ENCODE results near the gene BCAS3.
"Not testable (repeated sequence)": the region's sequence is repeated elsewhere in the genome, so short reads cannot be mapped to it uniquely, and the experiment has no call there.

BCAS3 gene

DNA sequence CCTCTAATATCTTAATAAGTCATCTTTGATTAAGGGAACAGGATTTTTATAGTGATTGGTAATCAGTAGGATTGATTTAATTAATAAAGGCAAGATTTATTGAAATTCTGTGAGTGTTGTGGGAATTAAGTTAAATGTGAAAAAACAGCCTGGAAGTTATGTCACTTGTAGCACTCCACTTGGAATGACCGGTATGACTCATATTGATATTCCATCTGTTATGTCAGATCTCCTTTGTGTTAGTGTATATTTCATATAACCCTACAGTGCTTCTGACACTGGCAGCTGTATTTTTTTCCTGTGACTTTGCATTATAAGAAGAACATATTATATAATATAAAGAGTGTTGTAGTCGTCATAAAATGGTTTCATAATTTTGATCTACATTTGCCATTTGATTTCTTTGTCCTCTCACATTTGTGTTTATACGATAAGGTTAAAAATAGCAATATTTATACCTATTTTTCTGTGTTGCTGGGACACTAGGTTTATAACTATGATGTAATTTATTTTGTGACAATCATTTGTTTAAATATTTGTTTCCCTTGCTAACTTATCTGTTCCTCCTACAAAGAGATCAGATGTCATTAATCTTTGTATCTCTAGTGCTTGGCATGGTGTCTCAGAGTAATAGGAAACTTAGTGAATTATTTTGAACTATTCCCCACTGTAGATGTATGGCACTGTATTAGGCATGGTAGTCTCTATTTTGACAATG is 249.0 kb downstream of the BCAS3 start:
- in situ Hi-C loops (cut with HindIII; ENCODE audit: low sequenced_read_pairs) = no loop called here
- no peak for TF ChIP-seq CTCF (IDR thresholded peaks at IDR 0.05; ENCODE audit: low read depth, low read length, missing control alignments)
- no peak for DNase-seq (ENCODE audit: low read depth)

DNA sequence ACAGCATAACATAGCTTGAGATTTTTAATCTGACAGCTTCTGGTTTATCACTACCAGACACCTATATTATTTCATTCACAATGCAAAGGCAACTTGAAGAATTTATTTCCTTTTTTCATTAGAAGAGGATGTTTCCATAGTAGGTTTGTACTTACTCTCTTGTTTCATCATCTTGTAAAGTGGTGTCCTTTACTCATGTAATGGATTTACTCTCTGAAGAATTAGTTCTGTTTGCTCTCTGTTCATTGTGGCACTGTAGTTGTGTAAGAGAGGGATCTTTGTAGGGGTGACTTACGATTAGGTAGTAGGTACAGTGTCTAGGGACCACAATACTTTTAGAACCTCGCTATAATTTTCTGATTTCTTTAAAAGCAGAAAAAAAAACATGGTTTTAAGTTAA is 256.1 kb downstream of the BCAS3 start:
- TF ChIP-seq CTCF (IDR thresholded peaks at IDR 0.05; ENCODE audit: low read depth, low read length, missing control alignments) = no peak
- in situ Hi-C loops (cut with HindIII; ENCODE audit: low sequenced_read_pairs) = no loop called here
- DNase-seq (ENCODE audit: low read depth) = no peak
- H3K4me3 ChIP-seq (ENCODE audit: low read depth, low read length) = no peak overlapping the region

More for the DNA sequence above, 249.0 kb downstream of the BCAS3 start:
- H3K4me3 ChIP-seq (ENCODE audit: low read depth, low read length) = no peak overlapping the region

DNA sequence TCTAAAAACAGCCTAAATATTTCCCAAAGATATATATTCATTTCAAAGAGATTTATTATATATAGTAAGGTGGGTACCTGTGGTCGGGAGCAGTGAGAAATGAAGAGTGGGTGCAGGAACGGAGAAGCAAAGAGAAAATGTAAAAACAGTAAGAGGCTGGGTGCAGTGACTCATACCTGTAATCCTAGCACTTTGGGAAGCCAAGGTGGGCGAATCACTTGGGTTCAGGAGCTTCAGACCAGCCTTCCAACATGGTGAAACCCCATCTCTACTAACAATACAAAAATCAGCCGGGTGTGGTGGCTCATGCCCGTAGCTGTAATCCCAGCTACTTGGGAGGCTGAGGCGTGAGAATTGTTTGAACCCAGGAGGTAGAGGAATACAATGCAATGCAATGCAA is 257.1 kb downstream of the BCAS3 start:
- DNase-seq (ENCODE audit: low read depth) = no peak
- H3K4me3 ChIP-seq (ENCODE audit: low read depth, low read length) = no peak overlapping the region
- in situ Hi-C loops (cut with HindIII; ENCODE audit: low sequenced_read_pairs) = no loop called here
- TF ChIP-seq CTCF (IDR thresholded peaks at IDR 0.05; ENCODE audit: low read depth, low read length, missing control alignments) = no peak

DNA sequence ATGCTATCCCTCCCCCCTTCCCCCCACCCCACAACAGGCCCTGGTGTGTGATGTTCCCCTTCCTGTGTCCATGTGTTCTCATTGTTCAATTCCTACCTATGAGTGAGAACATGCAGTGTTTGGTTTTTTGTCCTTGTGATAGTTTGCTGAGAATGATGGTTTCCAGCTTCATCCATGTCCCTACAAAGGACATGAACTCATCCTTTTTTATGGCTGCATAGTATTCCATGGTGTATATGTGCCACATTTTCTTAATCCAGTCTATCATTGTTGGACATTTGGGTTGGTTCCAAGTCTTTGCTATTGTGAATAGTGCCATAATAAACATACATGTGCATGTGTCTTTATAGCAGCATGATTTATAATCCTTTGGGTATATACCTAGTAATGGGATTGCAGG is 258.3 kb downstream of the BCAS3 start:
- in situ Hi-C loops (cut with HindIII; ENCODE audit: low sequenced_read_pairs); DNase-seq (ENCODE audit: low read depth): not testable (repeated sequence)

GRCh38 chr17:60939318-60939717 is 261.7 kb downstream of the BCAS3 start:
- no peak for DNase-seq (ENCODE audit: low read depth)
- no peak for TF ChIP-seq CTCF (IDR thresholded peaks at IDR 0.05; ENCODE audit: low read depth, low read length, missing control alignments)
- in situ Hi-C loops (cut with HindIII; ENCODE audit: low sequenced_read_pairs) = no loop called here
- H3K4me3 ChIP-seq (ENCODE audit: low read depth, low read length) = no peak overlapping the region

More for the DNA sequence above, 258.3 kb downstream of the BCAS3 start:
- H3K4me3 ChIP-seq (ENCODE audit: low read depth, low read length) = not testable (repeated sequence)

DNA sequence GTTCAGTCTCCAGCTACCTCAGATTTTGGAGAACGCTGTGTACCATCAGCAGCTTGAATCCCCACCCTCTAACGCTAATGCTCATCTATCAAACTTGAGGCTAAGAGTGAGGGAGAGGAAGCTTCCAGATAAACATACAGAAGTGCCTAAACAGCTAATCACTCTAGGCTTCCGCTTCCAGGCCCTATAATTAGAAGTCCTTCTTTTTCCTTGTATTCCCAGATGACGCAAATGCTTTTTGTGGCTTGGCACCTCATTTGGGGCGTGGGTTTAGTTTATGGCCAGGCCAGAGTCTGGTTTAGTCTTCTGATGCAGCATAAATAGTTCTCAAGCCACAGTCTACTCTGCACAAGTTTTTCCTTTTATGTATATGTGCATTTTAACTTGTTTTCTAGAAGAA is 263.4 kb downstream of the BCAS3 start:
- DNase-seq (ENCODE audit: low read depth) = peak; percentile 88
- in situ Hi-C loops (cut with HindIII; ENCODE audit: low sequenced_read_pairs) = no loop called here
- no peak for TF ChIP-seq CTCF (IDR thresholded peaks at IDR 0.05; ENCODE audit: low read depth, low read length, missing control alignments)
- no peak overlapping the region for H3K4me3 ChIP-seq (ENCODE audit: low read depth, low read length)

DNA sequence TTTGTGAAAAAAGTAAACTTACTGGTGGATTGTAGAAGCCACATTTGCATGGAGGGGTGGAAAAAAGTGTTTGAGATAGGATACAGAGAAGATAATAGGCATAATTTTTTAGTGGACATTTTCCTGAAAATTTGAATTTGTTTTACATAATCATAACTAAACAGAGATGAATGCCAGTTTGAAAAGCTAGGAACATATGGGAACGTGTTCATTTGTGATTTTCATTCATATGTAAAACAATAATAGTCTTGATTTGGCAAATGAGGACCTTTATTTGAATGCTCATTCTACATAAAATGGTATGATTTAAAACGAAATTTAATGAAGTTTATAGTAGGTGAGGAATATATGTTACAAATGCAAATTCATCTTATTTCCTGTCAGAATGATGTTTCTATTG is 263.9 kb downstream of the BCAS3 start:
- no peak for DNase-seq (ENCODE audit: low read depth)
- H3K4me3 ChIP-seq (ENCODE audit: low read depth, low read length) = no peak overlapping the region
- in situ Hi-C loops (cut with HindIII; ENCODE audit: low sequenced_read_pairs) = no loop called here
- no peak for TF ChIP-seq CTCF (IDR thresholded peaks at IDR 0.05; ENCODE audit: low read depth, low read length, missing control alignments)

All from astrocyte of the cerebellum (primary cell).